Mammary epithelial cell (primary cell): ENCODE results near the gene PIGH.

ENCODE experiments used
- CTCF ChIP-seq, 2 donors: IDR thresholded peaks in 1 of 2; conservative IDR thresholded peaks in 1 of 2; 2 replicates each; pipeline ENCODE4 v1.5.1; 2011 to 2012; ENCODE audit warnings: inconsistent platforms in 2 of 2, low read length in 2 of 2, mild to moderate bottlenecking in 2 of 2, control low read depth in 1 of 2, low read depth in 1 of 2; ENCODE audit not compliant: insufficient read depth in 1 of 2; ENCODE audit errors: extremely low read depth in 1 of 2
- EZH2 ChIP-seq: IDR thresholded peaks from 2 replicates; pipeline ENCODE4 v1.6.1; 2012; ENCODE audit warnings: low read length, inconsistent platforms, borderline replicate concordance

GRCh38 chr14:67553547-67553946 lies 46.5 kb downstream of the PIGH start:
- no peak for TF ChIP-seq EZH2
- no peak for TF ChIP-seq CTCF (conservative IDR thresholded peaks at IDR 0.05 in 1 of 2, IDR thresholded peaks at IDR 0.05 in 1 of 2; ENCODE audit: extremely low read depth in 1 of 2, insufficient read depth in 1 of 2, low read depth in 1 of 2, low read length in 2 of 2)
